K562 (cell line): ENCODE results near the gene MSTO1. TPM values are rescaled to one million over a fixed set of nuclear protein-coding genes. Genes with fewer than 3 reads are reported as not detected.
"Not testable (repeated sequence)": the region's sequence is repeated elsewhere in the genome, so short reads cannot be mapped to it uniquely, and the experiment has no call there.

Experiments
- ATAC-seq: fragments of 200-7000 bp; cut with Tn5 transposase; 3 replicates; pipeline ENCODE4 v1.9.1; 2020; ENCODE audit warnings: moderate library complexity
- BruUV-seq: library from RNA; stranded (reverse); fragments of 400-500 nt; replicated peaks from 2 replicates; lab custom pipeline; 2021; lab: Mats Ljungman, UMichigan
- CTCF ChIA-PET: fragments of 300-600 bp; formaldehyde crosslinking; extraction: SDS; loops from one replicate; lab custom pipeline; 2021; ENCODE audit warnings: low intra/inter-chr PET ratio; lab: Yijun Ruan, JAX
- POLR2A ChIA-PET: fragments of 300-600, 350-650 bp; sonication (Branson Sonifier 250); formaldehyde crosslinking; extraction: SDS; loops from one replicate; lab custom pipeline; 2021; ENCODE audit warnings: antibody characterized with exemption, inconsistent platforms; lab: Yijun Ruan, JAX
- DNase-seq, 4 experiments: peaks; one replicate each; pipeline versions ENCODE4 v3.0.0 to v3.0.0-alpha.2; 2011 to 2018; ENCODE audit warnings: low spot score in 3 of 4, mixed read lengths in 3 of 4; ENCODE audit errors: extremely low read depth in 1 of 4
- FAIRE-seq: peaks from 2 replicates; lab custom pipeline; 2011; peaks lifted over from hg19 to GRCh38; lab: Jason Lieb, UNC
- H2AFZ ChIP-seq: 2 replicates; pipeline ENCODE4 v1.6.0; 2011; ENCODE audit warnings: low read depth, low read length, control low read depth, inconsistent platforms
- H3K27ac ChIP-seq: fragments of 200-600 bp; 3 replicates; pipeline ENCODE4 v1.8.0; 2011; ENCODE audit warnings: low read depth, mild to moderate bottlenecking, control low read depth, inconsistent platforms, low read length, moderate library complexity, mixed read lengths; ENCODE audit errors: extremely low read depth
- H3K27me3 ChIP-seq, 2 experiments: fragments of 300-600 bp in 1 of 2; 2 replicates in 1 of 2; 3 replicates in 1 of 2; pipeline versions ENCODE4 v1.6.0 to v1.8.0; 2011; ENCODE audit warnings: inconsistent platforms in 2 of 2, low read length in 2 of 2, mild to moderate bottlenecking in 1 of 2, mixed read lengths in 1 of 2, moderate library complexity in 1 of 2; ENCODE audit not compliant: control insufficient read depth in 2 of 2, insufficient read depth in 2 of 2
- H3K36me3 ChIP-seq: fragments of 300-600 bp; 3 replicates; pipeline ENCODE4 v1.8.0; 2011; ENCODE audit warnings: mild to moderate bottlenecking, low read length, inconsistent platforms; ENCODE audit not compliant: control insufficient read depth, insufficient read depth
- H3K4me1 ChIP-seq, 2 experiments: fragments of 200-600 bp in 1 of 2; replicated peaks in 1 of 2; 2 replicates in 1 of 2; 3 replicates in 1 of 2; pipeline versions ENCODE4 v1.5.1 to v1.8.0; 2011; ENCODE audit warnings: inconsistent platforms in 2 of 2, low read length in 2 of 2, mild to moderate bottlenecking in 1 of 2, mixed read lengths in 1 of 2, moderate library complexity in 1 of 2; ENCODE audit not compliant: control insufficient read depth in 2 of 2, insufficient read depth in 2 of 2
- H3K4me2 ChIP-seq: 2 replicates; pipeline ENCODE4 v1.6.1; 2011; ENCODE audit warnings: low read length, control low read depth, inconsistent platforms, mixed read lengths; ENCODE audit not compliant: insufficient read depth
- H3K4me3 ChIP-seq: fragments of 200-600 bp; sonication (generic), shearing (Covaris generic); 2 replicates; pipeline ENCODE4 v1.5.1; 2016; ENCODE audit warnings: control low read depth, inconsistent platforms
- H3K79me2 ChIP-seq: fragments of 200-600 bp; 3 replicates; pipeline ENCODE4 v1.8.0; 2011; ENCODE audit warnings: low read length, inconsistent platforms; ENCODE audit not compliant: control insufficient read depth, insufficient read depth
- H3K9ac ChIP-seq, 2 experiments: 2 replicates each; pipeline versions ENCODE4 v1.6.0 to v1.6.1; 2011; ENCODE audit warnings: low read depth in 2 of 2, low read length in 2 of 2, control low read depth in 1 of 2, inconsistent platforms in 1 of 2, mild to moderate bottlenecking in 1 of 2, mixed read lengths in 1 of 2; ENCODE audit not compliant: insufficient read depth in 1 of 2
- H3K9me1 ChIP-seq: one replicate; pipeline ENCODE4 v1.6.0; 2011; ENCODE audit warnings: inconsistent platforms, mild to moderate bottlenecking, low read length, moderate library complexity; ENCODE audit not compliant: control insufficient read depth, insufficient read depth
- H3K9me3 ChIP-seq: replicated peaks from 2 replicates; pipeline ENCODE4 v1.5.1; 2011; ENCODE audit warnings: low read depth, low read length, inconsistent platforms; ENCODE audit not compliant: control insufficient read depth, insufficient read depth
- H4K20me1 ChIP-seq: replicated peaks from 2 replicates; pipeline ENCODE4 v1.6.1; 2011; ENCODE audit warnings: low read length, inconsistent platforms, mixed read lengths; ENCODE audit not compliant: control insufficient read depth, insufficient read depth
- ASH1L ChIP-seq: fragments of 450-650 bp; IDR thresholded peaks from 2 replicates; pipeline ENCODE4 v1.6.1; 2018; ENCODE audit warnings: borderline replicate concordance, mild to moderate bottlenecking, low read depth; ENCODE audit not compliant: partially characterized antibody
- ILF3 ChIP-seq: fragments of 450-650 bp; IDR thresholded peaks from 2 replicates; pipeline ENCODE4 v1.6.1; 2018; ENCODE audit warnings: antibody characterized with exemption, mild to moderate bottlenecking, moderate library complexity, borderline replicate concordance
- NFATC3 ChIP-seq: fragments of 450-650 bp; IDR thresholded peaks from 2 replicates; pipeline ENCODE4 v1.6.1; 2017; ENCODE audit warnings: mild to moderate bottlenecking
- NFIC ChIP-seq: fragments of 450-650 bp; IDR thresholded peaks from 2 replicates; pipeline ENCODE4 v1.6.1; 2017; ENCODE audit warnings: mild to moderate bottlenecking, inconsistent platforms
- POLR2AphosphoS2 ChIP-seq: IDR thresholded peaks from 2 replicates; pipeline ENCODE4 v1.6.1; 2012; ENCODE audit warnings: low read length, improper control_type of control experiment
- POLR2AphosphoS5 ChIP-seq: IDR thresholded peaks from 2 replicates; pipeline ENCODE4 v1.6.1; 2011; ENCODE audit warnings: mild to moderate bottlenecking, low read depth, low read length, moderate library complexity; ENCODE audit not compliant: control insufficient read depth, insufficient read depth
- POLR2B ChIP-seq: fragments of 450-650 bp; IDR thresholded peaks from 2 replicates; pipeline ENCODE4 v1.6.1; 2018; ENCODE audit warnings: low read depth; ENCODE audit not compliant: partially characterized antibody
- SMARCA4 ChIP-seq: fragments of 450-650 bp; IDR thresholded peaks from 2 replicates; pipeline ENCODE4 v1.6.1; 2016
- TAL1 ChIP-seq: fragments of 450-650 bp; IDR thresholded peaks from 2 replicates; pipeline ENCODE4 v1.6.1; 2016; ENCODE audit warnings: mild to moderate bottlenecking
- ZNF175 ChIP-seq: fragments of 200-800 bp; sonication (Bioruptor generic); IDR thresholded peaks from 2 replicates; pipeline ENCODE4 v1.6.1; 2016; ENCODE audit warnings: low read depth, mild to moderate bottlenecking, missing genetic modification characterization, missing compliant biosample characterization
- WGBS: fragments of 100-300 bp; shearing (Covaris generic); methylation state at CpG from one replicate; pipeline ENCODE4 v1.1.6; 2016; ENCODE audit warnings: low coverage, mixed read lengths; ENCODE audit not compliant: insufficient coverage; ENCODE audit errors: missing lambda C conversion rate; 5-methylcytosine and 5-hydroxymethylcytosine counted together
- in situ Hi-C: fragments of 300-500 bp; cut with MboI; formaldehyde crosslinking; loops from 4 replicates; pipeline ENCODE4 v1.15.0; 2018; ENCODE audit warnings: inconsistent platforms, mixed read lengths
- intact Hi-C: fragments of 100-400 bp; cut with micrococcal nuclease; formaldehyde crosslinking; loops from 2 replicates; pipeline ENCODE4 v1.14.2; 2022
- polyA plus RNA-seq, 8 experiments: library from polyadenylated mRNA; depleted of rRNA in 4 of 8; stranded (reverse) in 5 of 8; unstranded in 3 of 8; fragments of >200 nt; fragmentation: Nextera tagmentation in 2 of 8; fragmentation: Illumina TruSeq in 1 of 8; extraction: Ambion mirVana in 2 of 8; extraction: Trizol in 1 of 8; gene quantifications; 2 replicates each; pipeline versions ENCODE4 v1.2.1 to v1.2.3, GENCODE V29; 2011 to 2014; ENCODE audit warnings: inconsistent platforms in 1 of 8, missing spikeins in 1 of 8
- total RNA-seq, 7 experiments: library from RNA; depleted of rRNA in 6 of 7; stranded (reverse); fragments of >200 nt in 6 of 7; fragmentation: Illumina TruSeq in 2 of 7; extraction: Trizol in 2 of 7; gene quantifications; 2 replicates each; pipeline versions ENCODE4 v1.2.1 to v1.2.3, GENCODE V29; 2011 to 2021; ENCODE audit warnings: low replicate concordance in 1 of 7

The MSTO1 gene
- total and polyA plus RNA-seq, 9 of the 15 experiments (the other 6 are each of a cell fraction or from before 2014, with no cell fraction given): 18.8 to 71.1 (median 47.3) TPM

- no peak overlapping the region for H3K9ac ChIP-seq
- in situ Hi-C loops: no loop called here
- peaks cover 34% of the 10 kb centered on the region; the same call in 2 of the 3 replicates for H3K36me3 ChIP-seq
- WGBS: 60% methylated on average over 2 of the region's 2 CpGs
- H3K4me1 ChIP-seq: no peaks in the 10 kb centered on the region
- no peaks in the 10 kb centered on the region; the same call in 1 of the 2 replicates for H3K9me3 ChIP-seq
- H3K4me2 ChIP-seq: no peak overlapping the region
- intact Hi-C loops: no loop called here
- no peak overlapping the region for H3K27ac ChIP-seq
- ChIA-PET CTCF (no interaction called here), POLR2A (no interaction called here)
- no peak overlapping the region for H3K4me3 ChIP-seq
- no peaks in the 10 kb centered on the region for H3K9me1 ChIP-seq
- BruUV-seq: no TSS peak
- H2AFZ ChIP-seq: no peak overlapping the region
- H4K20me1 ChIP-seq: peaks cover 5% of the 10 kb centered on the region; the same call in 1 of the 2 replicates
- H3K27me3 ChIP-seq: peaks cover 4 to 5% of the 10 kb centered on the region in 2 experiments; a peak in 3 of 5 replicates
- FAIRE-seq (no peak), ATAC-seq (0 out of 3 replicates have a peak, but pooled peaks have one; percentile 23), DNase-seq (no peak)
- no peaks in the 10 kb centered on the region for H3K79me2 ChIP-seq
- TF ChIP-seq POLR2B: peak; percentile 13
- TF ChIP-seq ASH1L: no peak
- peak; percentile 53; the same call in 1 of the 2 replicates for TF ChIP-seq POLR2AphosphoS5
- peak; percentile 23; the same call in 1 of the 2 replicates for TF ChIP-seq POLR2AphosphoS2
- no peak for TF ChIP-seq NFATC3
- TF ChIP-seq ILF3: 0 out of 2 replicates have a peak, but pooled peaks have one; percentile 17
- TF ChIP-seq SMARCA4: no peak
- no peak for TF ChIP-seq TAL1
- no peak for TF ChIP-seq ZNF175 (CRISPR knock-in tag)
- 0 out of 2 replicates have a peak, but pooled peaks have one; percentile 10 for TF ChIP-seq NFIC
Observed at GRCh38 chr1:155657463-155657862, 47.4 kb downstream of the MSTO1 start.

GRCh38 chr1:155661239-155661638 lies 51.2 kb downstream of the MSTO1 start:
- H2AFZ ChIP-seq, in situ Hi-C loops, H3K9me3 ChIP-seq, intact Hi-C loops, DNase-seq, CTCF ChIA-PET, H3K9ac ChIP-seq, POLR2A ChIA-PET, H3K27ac ChIP-seq, H3K27me3 ChIP-seq, H3K4me2 ChIP-seq, H4K20me1 ChIP-seq, H3K9me1 ChIP-seq, ATAC-seq, H3K4me1 ChIP-seq, H3K79me2 ChIP-seq, H3K4me3 ChIP-seq, BruUV-seq: not testable (repeated sequence)
- 96% methylated on average over 2 of the region's 4 CpGs for WGBS
- FAIRE-seq: peak; percentile 79
- peaks cover 66% of the 10 kb centered on the region for H3K36me3 ChIP-seq
